Endothelial cell of umbilical vein (primary cell): ENCODE measurements around the gene FAM204A. TPM values are rescaled to one million over a fixed set of nuclear protein-coding genes. Genes with fewer than 3 reads are reported as not detected.

Experiments used
- BruUV-seq: library from RNA; stranded (reverse); fragments of 400-500 nt; replicated peaks from 2 replicates; lab custom pipeline; 2021; lab: Mats Ljungman, UMichigan
- CTCF ChIA-PET: fragments of 300-600, 350-600 bp; sonication (Branson Sonifier 250); formaldehyde crosslinking; loops from one replicate; lab custom pipeline; 2021; ENCODE audit warnings: antibody characterized with exemption, inconsistent platforms; lab: Charles Lee
- POLR2A ChIA-PET: fragments of 300-600, 350-600 bp; sonication (Branson Sonifier 250); formaldehyde crosslinking; loops from one replicate; lab custom pipeline; 2021; ENCODE audit warnings: antibody characterized with exemption, inconsistent platforms; lab: Charles Lee
- DNase-seq: peaks from one replicate; pipeline ENCODE4 v3.0.0-alpha.2; 2011; ENCODE audit warnings: low read depth, low spot score
- FAIRE-seq: peaks from 2 replicates; lab custom pipeline; 2011; peaks lifted over from hg19 to GRCh38; lab: Jason Lieb, UNC
- H2AFZ ChIP-seq: 2 replicates; pipeline ENCODE4 v1.6.0; 2012; ENCODE audit warnings: low read depth, low read length, control low read depth, inconsistent platforms
- H3K27ac ChIP-seq: 2 replicates; pipeline ENCODE4 v1.5.1; 2011; ENCODE audit warnings: low read depth, mild to moderate bottlenecking, control low read depth, low read length, moderate library complexity; ENCODE audit not compliant: insufficient read depth
- H3K27me3 ChIP-seq, 2 experiments: 2 replicates each; pipeline versions ENCODE4 v1.6.0 to v1.6.1; 2011; ENCODE audit warnings: low read length in 2 of 2, mixed read lengths in 1 of 2; ENCODE audit not compliant: control insufficient read depth in 2 of 2, insufficient read depth in 2 of 2
- H3K36me3 ChIP-seq, 2 experiments: 2 replicates in 1 of 2; 3 replicates in 1 of 2; pipeline ENCODE4 v1.5.1; 2011; ENCODE audit warnings: low read length in 2 of 2, mild to moderate bottlenecking in 1 of 2, moderate library complexity in 1 of 2; ENCODE audit not compliant: control insufficient read depth in 2 of 2, insufficient read depth in 2 of 2; ENCODE audit errors: extremely low read depth in 1 of 2
- H3K4me1 ChIP-seq: 3 replicates; pipeline ENCODE4 v1.5.1; 2011; ENCODE audit warnings: mild to moderate bottlenecking, low read length; ENCODE audit not compliant: control insufficient read depth, insufficient read depth; ENCODE audit errors: extremely low read depth
- H3K4me2 ChIP-seq: 2 replicates; pipeline ENCODE4 v1.6.1; 2011; ENCODE audit warnings: low read length, control low read depth, mixed read lengths; ENCODE audit not compliant: insufficient read depth
- H3K4me3 ChIP-seq, 3 experiments: fragments of 200-600 bp in 1 of 3; sonication (generic), shearing (Covaris generic) in 1 of 3; replicated peaks in 1 of 3; 2 replicates each; pipeline ENCODE4 v1.5.1; 2011 to 2016; ENCODE audit warnings: control low read depth in 3 of 3, low read length in 3 of 3, mild to moderate bottlenecking in 2 of 3, inconsistent platforms in 1 of 3, low read depth in 1 of 3, moderate library complexity in 1 of 3; ENCODE audit not compliant: insufficient read depth in 1 of 3
- H3K79me2 ChIP-seq: 2 replicates; pipeline ENCODE4 v1.6.0; 2012; ENCODE audit warnings: low read length, inconsistent platforms; ENCODE audit not compliant: control insufficient read depth, insufficient read depth
- H3K9ac ChIP-seq: replicated peaks from 2 replicates; pipeline ENCODE3; 2011; ENCODE audit warnings: low read length, control low read depth; ENCODE audit not compliant: insufficient read depth; ENCODE audit errors: extremely low read depth
- H3K9me1 ChIP-seq: replicated peaks from 3 replicates; pipeline ENCODE4 v1.6.0; 2011; ENCODE audit warnings: mild to moderate bottlenecking, low read length; ENCODE audit not compliant: control insufficient read depth, insufficient read depth; ENCODE audit errors: extremely low read depth
- H3K9me3 ChIP-seq: replicated peaks from 2 replicates; pipeline ENCODE4 v1.5.1; 2012; ENCODE audit warnings: low read length, inconsistent platforms; ENCODE audit not compliant: control insufficient read depth, insufficient read depth
- H4K20me1 ChIP-seq: replicated peaks from 2 replicates; pipeline ENCODE3; 2011; ENCODE audit warnings: mild to moderate bottlenecking, low read length; ENCODE audit not compliant: control insufficient read depth, insufficient read depth; ENCODE audit errors: extremely low read depth
- EZH2 ChIP-seq: IDR thresholded peaks from 2 replicates; pipeline ENCODE4 v1.6.1; 2012; ENCODE audit warnings: borderline replicate concordance, low read depth, mild to moderate bottlenecking, moderate library complexity, low read length, inconsistent platforms; ENCODE audit not compliant: severe bottlenecking
- FOS ChIP-seq: IDR thresholded peaks from 2 replicates; pipeline ENCODE4 v1.6.1; 2011; ENCODE audit warnings: mild to moderate bottlenecking, low read length, moderate library complexity, borderline replicate concordance; ENCODE audit not compliant: insufficient read depth
- GATA2 ChIP-seq: IDR thresholded peaks from 2 replicates; pipeline ENCODE4 v1.7.0; 2011; ENCODE audit warnings: low read depth, mild to moderate bottlenecking, moderate library complexity, mixed read lengths, low read length; ENCODE audit not compliant: insufficient read length, insufficient read depth
- JUN ChIP-seq: IDR thresholded peaks from 2 replicates; pipeline ENCODE4 v1.6.1; 2011; ENCODE audit warnings: borderline replicate concordance, low read depth; ENCODE audit not compliant: insufficient read length, insufficient read depth
- MYC ChIP-seq: IDR thresholded peaks from one replicate; pipeline ENCODE4 v1.6.1; 2011; ENCODE audit warnings: mild to moderate bottlenecking, low read depth, low read length
- POLR2A ChIP-seq: IDR thresholded peaks from 2 replicates; pipeline ENCODE4 v1.6.1; 2012; ENCODE audit warnings: low read depth, mild to moderate bottlenecking, control low read depth, low read length
- POLR2AphosphoS5 ChIP-seq: IDR thresholded peaks from 2 replicates; pipeline ENCODE4 v1.6.1; 2012; ENCODE audit warnings: low read depth, mild to moderate bottlenecking, control low read depth, low read length, moderate library complexity; ENCODE audit not compliant: insufficient read depth
- dilution Hi-C: fragments of 300-500 bp; cut with MboI; formaldehyde crosslinking; loops from one replicate; pipeline ENCODE4 v1.15.0; 2019; ENCODE audit warnings: low sequenced_read_pairs; ENCODE audit not compliant: extremely low pct_ligation_motif_present
- intact Hi-C: fragments of 100-400 bp; cut with micrococcal nuclease; formaldehyde crosslinking; loops from one replicate; pipeline ENCODE4 v1.10.0; 2022
- polyA plus RNA-seq, 4 experiments: library from polyadenylated mRNA; depleted of rRNA in 3 of 4; stranded (reverse) in 3 of 4; unstranded in 1 of 4; fragments of >200 nt; gene quantifications; 2 replicates each; pipeline versions ENCODE4 v1.2.1 to v1.2.3, GENCODE V29; 2011 to 2012; ENCODE audit warnings: missing spikeins in 1 of 4
- total RNA-seq: library from RNA; stranded (reverse); gene quantifications from 2 replicates; pipeline ENCODE4 v1.2.3, GENCODE V29; 2021
- TF ChIP-seq, protein P1 (sequence below), 2 donors: IDR thresholded peaks; 1 replicate in 1 of 2; 2 replicates in 1 of 2; pipeline ENCODE4 v1.5.1; 2011; ENCODE audit warnings: low read length in 2 of 2, mild to moderate bottlenecking in 2 of 2, moderate library complexity in 2 of 2, control low read depth in 1 of 2, inconsistent platforms in 1 of 2, low read depth in 1 of 2; ENCODE audit not compliant: insufficient read depth in 1 of 2; ENCODE audit errors: extremely low read depth in 1 of 2
- TF ChIP-seq, protein P2 (sequence below): IDR thresholded peaks from 2 replicates; pipeline ENCODE4 v1.6.1; 2011; ENCODE audit not compliant: insufficient read depth, insufficient read length

The FAM204A gene
- total and polyA plus RNA-seq, 2 donors (not counting 3 experiments of a cell fraction or from before 2014, with no cell fraction given), result 11.1 to 73.7 TPM

DNA sequence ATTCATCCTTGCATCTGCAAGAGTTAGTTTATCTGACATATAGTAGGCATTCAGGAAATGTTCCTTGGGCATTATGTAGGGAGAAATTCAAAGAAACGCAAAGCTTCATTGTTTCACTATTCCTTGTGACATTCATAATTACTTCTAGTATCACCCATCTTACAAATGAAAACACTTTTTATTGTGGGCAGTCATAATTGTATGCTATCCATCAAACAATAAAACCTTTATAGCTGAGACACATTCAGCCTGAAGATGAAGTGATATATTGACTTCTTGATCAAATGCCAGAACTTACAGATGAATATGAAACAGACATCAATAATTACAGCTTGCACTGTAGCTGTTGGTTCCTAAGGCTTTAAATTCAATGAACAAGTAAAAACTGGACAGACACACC, 36.4 kb downstream of the FAM204A start:
- Histone ChIP-seq H4K20me1 (no peaks in the 10 kb centered on the region), H3K9me1 (no peaks in the 10 kb centered on the region), H3K4me3 (no peak overlapping the region), H3K9ac (no peak overlapping the region), H3K27ac (no peak overlapping the region), H3K4me1 (peaks cover 3% of the 10 kb centered on the region), H2AFZ (no peak overlapping the region), H3K9me3 (no peaks in the 10 kb centered on the region), H3K36me3 (peaks cover 9 to 12% of the 10 kb centered on the region in 2 experiments), H3K27me3 (no peaks in the 10 kb centered on the region), H3K4me2 (no peak overlapping the region), H3K79me2 (no peaks in the 10 kb centered on the region)
- no TSS peak for BruUV-seq
- POLR2A ChIA-PET, result no interaction called here
- CTCF ChIA-PET, result interaction anchor here (1.0 kb wide), 1 partner anchor 47 kb away, joined by 3 read pairs; no protein-coding TSS in a partner anchor
- intact Hi-C loops (no loop called here), dilution Hi-C loops (no loop called here)
- TF ChIP-seq EZH2, result no peak
- TF ChIP-seq, protein P1, sequence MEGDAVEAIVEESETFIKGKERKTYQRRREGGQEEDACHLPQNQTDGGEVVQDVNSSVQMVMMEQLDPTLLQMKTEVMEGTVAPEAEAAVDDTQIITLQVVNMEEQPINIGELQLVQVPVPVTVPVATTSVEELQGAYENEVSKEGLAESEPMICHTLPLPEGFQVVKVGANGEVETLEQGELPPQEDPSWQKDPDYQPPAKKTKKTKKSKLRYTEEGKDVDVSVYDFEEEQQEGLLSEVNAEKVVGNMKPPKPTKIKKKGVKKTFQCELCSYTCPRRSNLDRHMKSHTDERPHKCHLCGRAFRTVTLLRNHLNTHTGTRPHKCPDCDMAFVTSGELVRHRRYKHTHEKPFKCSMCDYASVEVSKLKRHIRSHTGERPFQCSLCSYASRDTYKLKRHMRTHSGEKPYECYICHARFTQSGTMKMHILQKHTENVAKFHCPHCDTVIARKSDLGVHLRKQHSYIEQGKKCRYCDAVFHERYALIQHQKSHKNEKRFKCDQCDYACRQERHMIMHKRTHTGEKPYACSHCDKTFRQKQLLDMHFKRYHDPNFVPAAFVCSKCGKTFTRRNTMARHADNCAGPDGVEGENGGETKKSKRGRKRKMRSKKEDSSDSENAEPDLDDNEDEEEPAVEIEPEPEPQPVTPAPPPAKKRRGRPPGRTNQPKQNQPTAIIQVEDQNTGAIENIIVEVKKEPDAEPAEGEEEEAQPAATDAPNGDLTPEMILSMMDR (IDR thresholded peaks at IDR 0.05; ENCODE audit: extremely low read depth in 1 of 2, insufficient read depth in 1 of 2, low read depth in 1 of 2, low read length in 2 of 2), result no peak
- TF ChIP-seq, protein P2, sequence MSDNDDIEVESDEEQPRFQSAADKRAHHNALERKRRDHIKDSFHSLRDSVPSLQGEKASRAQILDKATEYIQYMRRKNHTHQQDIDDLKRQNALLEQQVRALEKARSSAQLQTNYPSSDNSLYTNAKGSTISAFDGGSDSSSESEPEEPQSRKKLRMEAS, result no peak
- TF ChIP-seq POLR2AphosphoS5, result no peak
- TF ChIP-seq GATA2, result no peak
- no peak for TF ChIP-seq MYC
- TF ChIP-seq POLR2A, result no peak
- no peak for TF ChIP-seq JUN
- no peak for TF ChIP-seq FOS
- DNase-seq, result no peak
- no peak for FAIRE-seq
